ENCODE measurements around the gene TBKBP1. TPM values are rescaled to one million over a fixed set of nuclear protein-coding genes. Genes with fewer than 3 reads are reported as not detected.

The TBKBP1 gene
- 10.1 TPM for total RNA-seq
- polyA plus RNA-seq (ENCODE audit: insufficient read depth, low read depth, low replicate concordance) = 11.2 TPM
- long read RNA-seq, donor 1 = 0 reads
- long read RNA-seq, donor 2, partial matches to known transcripts = 0 of 1 reads
- long read RNA-seq, donor 2, other reads (novel, unspliced or antisense) = 0 of 1 reads
- long read RNA-seq, donor 3, partial matches to known transcripts = 0 of 1 reads
- long read RNA-seq, donor 3, other reads (novel, unspliced or antisense) = 0 of 1 reads
- long read RNA-seq, donor 4, partial matches to known transcripts = 0 of 1 reads
- long read RNA-seq, donor 4, other reads (novel, unspliced or antisense) = 0 of 1 reads
- long read RNA-seq, donor 5 = 0 reads
- long read RNA-seq, donor 6 = 0 reads
- long read RNA-seq, donor 7, partial matches to known transcripts = 9 of 10 reads
- long read RNA-seq, donor 7, other reads (novel, unspliced or antisense) = 1 of 10 reads
- long read RNA-seq, donor 8, full-length matches to known transcripts = 1 of 1 reads
- long read RNA-seq, donor 8, partial matches to known transcripts = 0 of 1 reads
- long read RNA-seq, donor 8, other reads (novel, unspliced or antisense) = 0 of 1 reads
- long read RNA-seq, donor 9 = 0 reads
- long read RNA-seq, donor 10, full-length matches to known transcripts = 2 of 2 reads
- long read RNA-seq, donor 10, partial matches to known transcripts = 0 of 2 reads
- long read RNA-seq, donor 10, other reads (novel, unspliced or antisense) = 0 of 2 reads

GRCh38 chr17:47693731-47694580 lies at the start of gene TBKBP1:
Gene TBKBP1, plus strand, starts transcription at chr17:47694161. Its CDS starts 1,952 bp downstream, at chr17:47696113.
- Histone ChIP-seq H3K9me3 (ENCODE audit: control insufficient read depth in 2 of 3, insufficient read depth in 1 of 3, low read length in 3 of 3) (no peaks in the 10 kb centered on the region), H3K9ac (ENCODE audit: low read length in 3 of 3) (peak within 1 kb of the TSS in 2 of 3 donors; percentile 62 to 65), H3K4me1 (ENCODE audit: control insufficient read depth in 2 of 3, insufficient read depth in 2 of 3, low read depth in 1 of 3, low read length in 3 of 3) (peaks cover 6 to 24% (median 16%) of the 10 kb centered on the region in 3 donors), H3K4me3 (ENCODE audit: low read length in 3 of 3) (peak within 1 kb of the TSS; percentile 65 to 69 (median 68)), H3K27me3 (ENCODE audit: control insufficient read depth, insufficient read depth, low read length) (no peaks in the 10 kb centered on the region), H3K36me3 (ENCODE audit: control insufficient read depth in 2 of 3, insufficient read depth in 3 of 3, low read length in 3 of 3) (peaks cover 2 to 5% (median 4%) of the 10 kb centered on the region in 3 donors), H3K27ac (ENCODE audit: low read depth in 2 of 2, low read length in 2 of 2) (peak within 1 kb of the TSS; percentile 83)
- intact Hi-C loops (cut with DNase I) = no loop called here
- DNase-seq (peak; percentile 89 to 94 (median 92)), FAIRE-seq (no peak)
- no peak for TF ChIP-seq CTCF (IDR thresholded peaks at IDR 0.05; ENCODE audit: borderline replicate concordance, extremely low read depth, insufficient read depth)

- no peak overlapping the region for H3K9ac ChIP-seq (ENCODE audit: low read length in 3 of 3)
- no peak for FAIRE-seq
- H3K9me3 ChIP-seq (ENCODE audit: control insufficient read depth in 2 of 3, insufficient read depth in 1 of 3, low read length in 3 of 3) = no peaks in the 10 kb centered on the region
- H3K27me3 ChIP-seq (ENCODE audit: control insufficient read depth, insufficient read depth, low read length) = no peaks in the 10 kb centered on the region
- no peak overlapping the region for H3K4me3 ChIP-seq (ENCODE audit: low read length in 3 of 3)
- no peak for DNase-seq
- no peak overlapping the region for H3K27ac ChIP-seq (ENCODE audit: low read depth in 2 of 2, low read length in 2 of 2)
- no peak for TF ChIP-seq CTCF (IDR thresholded peaks at IDR 0.05; ENCODE audit: borderline replicate concordance, extremely low read depth, insufficient read depth)
- peaks cover 0 to 4% (median 4%) of the 10 kb centered on the region in 3 donors for H3K4me1 ChIP-seq (ENCODE audit: control insufficient read depth in 2 of 3, insufficient read depth in 2 of 3, low read depth in 1 of 3, low read length in 3 of 3)
- no peaks in the 10 kb centered on the region for H3K36me3 ChIP-seq (ENCODE audit: control insufficient read depth in 2 of 3, insufficient read depth in 3 of 3, low read length in 3 of 3)
- intact Hi-C loops (cut with DNase I) = no loop called here
Observed at GRCh38 chr17:47644324-47644723, 49.6 kb upstream of the TBKBP1 start.

- intact Hi-C loops (cut with DNase I) = no loop called here
- peak; percentile 96 for FAIRE-seq
Observed at GRCh38 chr17:47649153-47649971, 44.6 kb upstream of the TBKBP1 start, which contains the start of gene KPNB1. Gene KPNB1, plus strand, starts transcription at chr17:47649919. Its CDS starts 326 bp downstream, at chr17:47650245.

More at GRCh38 chr17:47649153-47649971, 44.6 kb upstream of the TBKBP1 start, which contains the start of gene KPNB1:
- peak; percentile 100 for DNase-seq
- no peak for TF ChIP-seq CTCF (IDR thresholded peaks at IDR 0.05; ENCODE audit: borderline replicate concordance, extremely low read depth, insufficient read depth)
- Histone ChIP-seq H3K9me3 (ENCODE audit: control insufficient read depth in 2 of 3, insufficient read depth in 1 of 3, low read length in 3 of 3) (no peaks in the 10 kb centered on the region), H3K4me3 (ENCODE audit: low read length in 3 of 3) (peak within 1 kb of the TSS; percentile 94 to 98 (median 95)), H3K36me3 (ENCODE audit: control insufficient read depth in 2 of 3, insufficient read depth in 3 of 3, low read length in 3 of 3) (peaks cover 4 to 11% (median 7%) of the 10 kb centered on the region in 3 donors), H3K27ac (ENCODE audit: low read depth in 2 of 2, low read length in 2 of 2) (peak within 1 kb of the TSS; percentile 91 to 92), H3K9ac (ENCODE audit: low read length in 3 of 3) (peak within 1 kb of the TSS; percentile 90), H3K27me3 (ENCODE audit: control insufficient read depth, insufficient read depth, low read length) (no peaks in the 10 kb centered on the region), H3K4me1 (ENCODE audit: control insufficient read depth in 2 of 3, insufficient read depth in 2 of 3, low read depth in 1 of 3, low read length in 3 of 3) (peaks cover 4 to 9% (median 4%) of the 10 kb centered on the region in 3 donors)
